Spinal cord (tissue), 10 donors: ENCODE measurements around the gene KRTAP4-16. TPM values are rescaled to one million over a fixed set of nuclear protein-coding genes. Genes with fewer than 3 reads are reported as not detected.
"Not testable (repeated sequence)": the region's sequence is repeated elsewhere in the genome, so short reads cannot be mapped to it uniquely, and the experiment has no call there.

Source experiments
- DNase-seq, 6 donors: peaks; one replicate each; pipeline versions ENCODE4 v3.0.0 to v3.0.0-alpha.2; 2013 to 2015; ENCODE audit warnings: low spot score in 6 of 6, low read depth in 4 of 6
- H3K27ac ChIP-seq: one replicate; pipeline ENCODE4 v1.5.1; 2013; ENCODE audit warnings: low read depth, low read length, control low read depth
- H3K27me3 ChIP-seq: one replicate; pipeline ENCODE4 v1.6.1; 2013; ENCODE audit warnings: low read length; ENCODE audit not compliant: control insufficient read depth, insufficient read depth
- H3K36me3 ChIP-seq: one replicate; pipeline ENCODE4 v1.6.1; 2013; ENCODE audit warnings: low read length; ENCODE audit not compliant: control insufficient read depth, insufficient read depth
- H3K4me1 ChIP-seq: one replicate; pipeline ENCODE4 v1.6.1; 2013; ENCODE audit warnings: low read length; ENCODE audit not compliant: control insufficient read depth, insufficient read depth
- H3K4me3 ChIP-seq: one replicate; pipeline ENCODE4 v1.5.1; 2013; ENCODE audit warnings: low read depth, low read length, control low read depth
- H3K9me3 ChIP-seq: one replicate; pipeline ENCODE4 v1.6.1; 2013; ENCODE audit warnings: low read length; ENCODE audit not compliant: control insufficient read depth, insufficient read depth
- WGBS: methylation state at CpG from one replicate; pipeline ENCODE4 v1.1.5; 2013; ENCODE audit warnings: missing lambda C conversion rate; ENCODE audit not compliant: insufficient coverage; 5-methylcytosine and 5-hydroxymethylcytosine counted together
- polyA plus RNA-seq, 2 donors: library from polyadenylated mRNA; unstranded; fragments of 120-200 nt; gene quantifications; one replicate each; pipeline ENCODE4 v1.2.1, GENCODE V29; 2013; ENCODE audit not compliant: insufficient read length in 2 of 2
- total RNA-seq, 2 donors: library from RNA; depleted of rRNA in 1 of 2; stranded (reverse); fragments of 120-200 nt in 1 of 2; fragments of >200 nt in 1 of 2; gene quantifications; one replicate each; pipeline versions ENCODE4 v1.2.3 to v1.2.4, GENCODE V29; 2013 to 2014
- donor health status: healthy.

The KRTAP4-16 gene
- total and polyA plus RNA-seq, 4 donors = not detected

- not testable (repeated sequence) for H3K27me3 ChIP-seq, H3K36me3 ChIP-seq, H3K4me3 ChIP-seq, H3K9me3 ChIP-seq, DNase-seq, H3K4me1 ChIP-seq, H3K27ac ChIP-seq
- WGBS = no CpG with 5 or more reads among the region's 2 CpGs
Measured at GRCh38 chr17:41104386-41105038, 2.5 kb upstream of the KRTAP4-16 start.

GRCh38 chr17:41103896-41104295 is 1.9 kb upstream of the KRTAP4-16 start:
- no CpG with 5 or more reads among the region's 1 CpG for WGBS
- Histone ChIP-seq H3K27me3 (no peaks in the 10 kb centered on the region), H3K9me3 (no peaks in the 10 kb centered on the region), H3K27ac (no peak overlapping the region), H3K4me1 (no peaks in the 10 kb centered on the region), H3K4me3 (no peak overlapping the region), H3K36me3 (no peaks in the 10 kb centered on the region)
- no peak for DNase-seq

- not testable (repeated sequence) for H3K27ac ChIP-seq, DNase-seq, H3K4me1 ChIP-seq, H3K36me3 ChIP-seq, H3K4me3 ChIP-seq, H3K27me3 ChIP-seq, H3K9me3 ChIP-seq
- 100% methylated on average over 1 of the region's 7 CpGs for WGBS
Measured at GRCh38 chr17:41099682-41100480, 2.1 kb downstream of the KRTAP4-16 start.

GRCh38 chr17:41098481-41098880 is 3.5 kb downstream of the KRTAP4-16 start:
- H3K4me3 ChIP-seq = no peak overlapping the region
- 80% methylated on average over 1 of the region's 6 CpGs for WGBS
- no peak overlapping the region for H3K27ac ChIP-seq
- H3K4me1 ChIP-seq = no peaks in the 10 kb centered on the region
- no peaks in the 10 kb centered on the region for H3K36me3 ChIP-seq
- no peak for DNase-seq
- no peaks in the 10 kb centered on the region for H3K27me3 ChIP-seq
- no peaks in the 10 kb centered on the region for H3K9me3 ChIP-seq

- no peaks in the 10 kb centered on the region for H3K4me1 ChIP-seq
- no peak for DNase-seq
- no peak within 1 kb of the TSS for H3K27ac ChIP-seq
- no peaks in the 10 kb centered on the region for H3K9me3 ChIP-seq
- H3K27me3 ChIP-seq = no peaks in the 10 kb centered on the region
- no peak within 1 kb of the TSS for H3K4me3 ChIP-seq
- WGBS = 63% methylated on average over 1 of the region's 4 CpGs
- no peaks in the 10 kb centered on the region for H3K36me3 ChIP-seq
Measured at GRCh38 chr17:41098042-41098441, 4.0 kb downstream of the KRTAP4-16 start, which contains the start of gene KRTAP4-8. KRTAP4-8 (minus strand) TSS chr17:41098142; CDS start chr17:41098084, 58 bp downstream.

- WGBS = 76% methylated on average over 3 of the region's 7 CpGs
- Histone ChIP-seq H3K36me3 (no peaks in the 10 kb centered on the region), H3K27me3 (no peaks in the 10 kb centered on the region), H3K27ac (no peak overlapping the region), H3K4me3 (no peak overlapping the region), H3K9me3 (no peaks in the 10 kb centered on the region), H3K4me1 (no peaks in the 10 kb centered on the region)
- DNase-seq = no peak
Measured at GRCh38 chr17:41096055-41096454, 6.0 kb downstream of the KRTAP4-16 start.

- H3K27me3 ChIP-seq, H3K36me3 ChIP-seq, H3K9me3 ChIP-seq, H3K4me1 ChIP-seq, H3K4me3 ChIP-seq, DNase-seq, H3K27ac ChIP-seq: not testable (repeated sequence)
- WGBS = no CpG with 5 or more reads among the region's 4 CpGs
Measured at GRCh38 chr17:41088760-41089352, 13.2 kb downstream of the KRTAP4-16 start.

GRCh38 chr17:41084100-41084856 is 17.7 kb downstream of the KRTAP4-16 start, which contains the start of gene KRTAP4-7:
KRTAP4-7 (plus strand) TSS chr17:41084150; CDS start chr17:41084207, 57 bp downstream.
- not testable (repeated sequence) for H3K4me1 ChIP-seq, H3K4me3 ChIP-seq, DNase-seq, H3K27ac ChIP-seq, H3K9me3 ChIP-seq, H3K36me3 ChIP-seq, H3K27me3 ChIP-seq
- 84% methylated on average over 12 of the region's 14 CpGs for WGBS

- no CpG with 5 or more reads among the region's 2 CpGs for WGBS
- H3K4me3 ChIP-seq, H3K27ac ChIP-seq, H3K36me3 ChIP-seq, H3K9me3 ChIP-seq, H3K27me3 ChIP-seq, H3K4me1 ChIP-seq, DNase-seq: not testable (repeated sequence)
Measured at GRCh38 chr17:41083427-41083826, 18.6 kb downstream of the KRTAP4-16 start.
